ENCODE data around the gene GAR1.
"Not testable (repeated sequence)": the region's sequence is repeated elsewhere in the genome, so short reads cannot be mapped to it uniquely, and the experiment has no call there.

The GAR1 gene

GRCh38 chr4:109846395-109847098 lies 31.0 kb downstream of the GAR1 start:
- DNase-seq (ENCODE audit: low read depth): no peak

GRCh38 chr4:109847896-109848442 lies 32.4 kb downstream of the GAR1 start, which contains the start of gene LRIT3:
LRIT3 (plus strand) TSS chr4:109848107; CDS start chr4:109848202, 95 bp downstream.
- DNase-seq (ENCODE audit: low read depth): no peak

- DNase-seq (ENCODE audit: low read depth): no peak
These were observed 32.9 kb downstream of the GAR1 start for GRCh38 chr4:109848501-109848900.

GRCh38 chr4:109850601-109851000 lies 35.0 kb downstream of the GAR1 start:
- DNase-seq (ENCODE audit: low read depth): no peak

- DNase-seq (ENCODE audit: low read depth): not testable (repeated sequence)
These were observed 44.1 kb downstream of the GAR1 start for GRCh38 chr4:109859426-109860300.

GRCh38 chr4:109861271-109861670 lies 45.7 kb downstream of the GAR1 start:
- DNase-seq (ENCODE audit: low read depth): no peak

GRCh38 chr4:109861916-109862511 lies 46.5 kb downstream of the GAR1 start:
- DNase-seq (ENCODE audit: low read depth): no peak

GRCh38 chr4:109864134-109864533 lies 48.6 kb downstream of the GAR1 start:
- no peak for DNase-seq (ENCODE audit: low read depth)

- no peak for DNase-seq (ENCODE audit: low read depth)
These were observed 54.5 kb downstream of the GAR1 start for GRCh38 chr4:109870061-109870460.

- no peak for DNase-seq (ENCODE audit: low read depth)
These were observed 56.5 kb downstream of the GAR1 start for GRCh38 chr4:109872065-109872464.

GRCh38 chr4:109872950-109873656 lies 57.5 kb downstream of the GAR1 start:
- DNase-seq (ENCODE audit: low read depth): no peak

- DNase-seq (ENCODE audit: low read depth): no peak
These were observed 58.4 kb downstream of the GAR1 start for GRCh38 chr4:109873791-109874514.

Data from stimulated activated CD8-positive, alpha-beta memory T cell treated with anti-CD3 and anti-CD28 coated beads, Interleukin-7, amount 100 ng/mL, for 24 hours (primary cell).